ENCODE data around the gene CEP83.
"Not testable (repeated sequence)": the region's sequence is repeated elsewhere in the genome, so short reads cannot be mapped to it uniquely, and the experiment has no call there.

Gene CEP83

GRCh38 chr12:94326727-94327126, 132.9 kb downstream of the CEP83 start:
- no peak overlapping the region for H3K4me3 ChIP-seq (ENCODE audit: low read depth, low read length)
- no peak for TF ChIP-seq CTCF (IDR thresholded peaks at IDR 0.05; ENCODE audit: low read depth, low read length, missing control alignments)
- DNase-seq (ENCODE audit: low read depth): no peak

GRCh38 chr12:94326234-94326633, 133.4 kb downstream of the CEP83 start:
- TF ChIP-seq CTCF (IDR thresholded peaks at IDR 0.05; ENCODE audit: low read depth, low read length, missing control alignments): no peak
- DNase-seq (ENCODE audit: low read depth): no peak
- no peak overlapping the region for H3K4me3 ChIP-seq (ENCODE audit: low read depth, low read length)

GRCh38 chr12:94322346-94322745, 137.3 kb downstream of the CEP83 start:
- no peak for TF ChIP-seq CTCF (IDR thresholded peaks at IDR 0.05; ENCODE audit: low read depth, low read length, missing control alignments)
- H3K4me3 ChIP-seq (ENCODE audit: low read depth, low read length): no peak overlapping the region
- no peak for DNase-seq (ENCODE audit: low read depth)

- DNase-seq (ENCODE audit: low read depth): no peak
- H3K4me3 ChIP-seq (ENCODE audit: low read depth, low read length): no peak overlapping the region
- no peak for TF ChIP-seq CTCF (IDR thresholded peaks at IDR 0.05; ENCODE audit: low read depth, low read length, missing control alignments)
Measured at GRCh38 chr12:94320109-94320508, 139.6 kb downstream of the CEP83 start.

GRCh38 chr12:94318181-94318580, 141.5 kb downstream of the CEP83 start:
- H3K4me3 ChIP-seq (ENCODE audit: low read depth, low read length): no peak overlapping the region
- TF ChIP-seq CTCF (IDR thresholded peaks at IDR 0.05; ENCODE audit: low read depth, low read length, missing control alignments): no peak
- DNase-seq (ENCODE audit: low read depth): no peak

GRCh38 chr12:94316600-94316999, 143.1 kb downstream of the CEP83 start:
- DNase-seq (ENCODE audit: low read depth); H3K4me3 ChIP-seq (ENCODE audit: low read depth, low read length): not testable (repeated sequence)

- no peak for DNase-seq (ENCODE audit: low read depth)
- no peak overlapping the region for H3K4me3 ChIP-seq (ENCODE audit: low read depth, low read length)
- no peak for TF ChIP-seq CTCF (IDR thresholded peaks at IDR 0.05; ENCODE audit: low read depth, low read length, missing control alignments)
Measured at GRCh38 chr12:94312378-94312777, 147.3 kb downstream of the CEP83 start.

GRCh38 chr12:94309373-94309772, 150.3 kb downstream of the CEP83 start:
- H3K4me3 ChIP-seq (ENCODE audit: low read depth, low read length): no peak overlapping the region
- TF ChIP-seq CTCF (IDR thresholded peaks at IDR 0.05; ENCODE audit: low read depth, low read length, missing control alignments): no peak
- peak; percentile 60 for DNase-seq (ENCODE audit: low read depth)
